Measurements from ENCODE around the gene POPDC3. TPM values are rescaled to one million over a fixed set of nuclear protein-coding genes. Genes with fewer than 3 reads are reported as not detected.

POPDC3 gene
- total RNA-seq, 1 experiment from 2014 or later, result 0.62 TPM

DNA sequence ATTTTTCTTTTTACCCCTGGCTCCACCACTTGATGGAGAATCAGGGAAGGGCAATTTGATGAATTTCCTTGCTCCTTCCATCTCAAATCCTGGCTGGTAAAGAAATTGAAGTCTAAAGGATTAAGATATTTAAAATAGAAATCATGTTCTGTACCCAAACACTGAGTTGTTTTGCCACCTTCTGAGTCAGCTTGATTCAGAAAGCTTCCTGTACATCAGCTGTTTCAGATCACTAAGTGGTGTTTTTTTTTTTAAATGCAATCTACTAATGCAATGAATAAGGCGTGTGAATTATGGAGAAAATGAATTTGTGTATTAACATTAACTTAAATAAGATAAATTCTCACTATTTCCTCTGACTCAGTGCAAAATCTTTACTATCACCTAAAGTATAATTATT, 11.5 kb upstream of the POPDC3 start:
- H3K36me3 ChIP-seq (ENCODE audit: insufficient read depth, low read length, poor library complexity, severe bottlenecking), result no peaks in the 10 kb centered on the region
- H3K27me3 ChIP-seq (replicated peaks; ENCODE audit: insufficient read depth, low read depth, low read length, poor library complexity), result no peaks in the 10 kb centered on the region
- no TSS peak for BruUV-seq (replicated peaks)
- H3K4me3 ChIP-seq (ENCODE audit: low read depth, low read length, poor library complexity, severe bottlenecking), result no peak overlapping the region
- TF ChIP-seq EZH2 (IDR thresholded peaks at IDR 0.05; ENCODE audit: borderline replicate concordance, low read depth, low read length, poor library complexity, severe bottlenecking), result no peak
- TF ChIP-seq, protein P1, sequence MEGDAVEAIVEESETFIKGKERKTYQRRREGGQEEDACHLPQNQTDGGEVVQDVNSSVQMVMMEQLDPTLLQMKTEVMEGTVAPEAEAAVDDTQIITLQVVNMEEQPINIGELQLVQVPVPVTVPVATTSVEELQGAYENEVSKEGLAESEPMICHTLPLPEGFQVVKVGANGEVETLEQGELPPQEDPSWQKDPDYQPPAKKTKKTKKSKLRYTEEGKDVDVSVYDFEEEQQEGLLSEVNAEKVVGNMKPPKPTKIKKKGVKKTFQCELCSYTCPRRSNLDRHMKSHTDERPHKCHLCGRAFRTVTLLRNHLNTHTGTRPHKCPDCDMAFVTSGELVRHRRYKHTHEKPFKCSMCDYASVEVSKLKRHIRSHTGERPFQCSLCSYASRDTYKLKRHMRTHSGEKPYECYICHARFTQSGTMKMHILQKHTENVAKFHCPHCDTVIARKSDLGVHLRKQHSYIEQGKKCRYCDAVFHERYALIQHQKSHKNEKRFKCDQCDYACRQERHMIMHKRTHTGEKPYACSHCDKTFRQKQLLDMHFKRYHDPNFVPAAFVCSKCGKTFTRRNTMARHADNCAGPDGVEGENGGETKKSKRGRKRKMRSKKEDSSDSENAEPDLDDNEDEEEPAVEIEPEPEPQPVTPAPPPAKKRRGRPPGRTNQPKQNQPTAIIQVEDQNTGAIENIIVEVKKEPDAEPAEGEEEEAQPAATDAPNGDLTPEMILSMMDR (conservative IDR thresholded peaks at IDR 0.05; ENCODE audit: low read depth, low read length), result no peak
- DNase-seq (ENCODE audit: low spot score), result no peak
- H3K4me1 ChIP-seq (ENCODE audit: insufficient read depth, low read length, poor library complexity, severe bottlenecking), result no peaks in the 10 kb centered on the region
- H3K9me3 ChIP-seq (ENCODE audit: low read depth, low read length, poor library complexity, severe bottlenecking), result no peaks in the 10 kb centered on the region
- intact Hi-C loops (cut with micrococcal nuclease; ENCODE audit: unreplicated experiment), result no loop called here
- ChIA-PET POLR2A (ENCODE audit: low non-redundant PET) (no interaction called here), CTCF (no interaction called here)
- no peak overlapping the region for H3K27ac ChIP-seq (ENCODE audit: low read depth, low read length, poor library complexity, severe bottlenecking)

DNA sequence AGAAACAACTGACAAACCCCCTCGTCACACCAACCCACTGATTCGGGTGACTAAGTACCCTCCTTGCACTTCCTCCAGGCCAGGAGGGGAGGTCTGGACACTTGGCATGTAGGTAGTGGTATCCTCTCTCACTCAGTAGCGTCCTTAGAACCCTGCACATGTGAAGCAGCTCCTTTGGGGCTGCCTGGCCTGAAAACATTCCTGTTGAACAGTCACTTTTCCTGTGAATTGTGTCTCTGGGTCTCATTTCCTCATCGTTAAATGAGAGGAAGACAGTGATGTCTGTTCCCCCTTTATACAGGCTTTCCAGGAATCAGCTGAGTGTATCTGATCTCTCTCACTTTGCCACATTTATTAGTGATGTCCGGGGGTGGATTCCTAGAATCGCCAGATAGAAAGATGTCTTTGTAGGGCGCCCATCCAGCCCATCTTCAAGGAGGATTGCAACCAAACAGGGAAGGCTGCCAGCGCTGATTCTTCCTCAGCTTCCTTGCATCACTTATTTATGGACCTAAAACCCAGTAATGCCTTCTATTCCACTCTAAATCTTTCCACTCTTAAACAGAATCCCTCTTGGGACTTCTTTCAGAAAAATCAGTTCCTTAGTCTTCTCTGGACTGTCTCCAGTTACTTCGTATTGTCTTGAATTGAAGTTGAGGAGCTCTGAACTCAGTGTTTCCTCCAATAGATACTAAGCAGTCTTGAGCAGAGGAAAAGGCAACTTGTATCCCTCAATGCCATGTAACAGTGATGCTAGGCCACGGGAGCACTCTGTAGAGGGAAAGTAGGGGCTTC, 9.4 kb upstream of the POPDC3 start:
- POLR2A ChIA-PET (ENCODE audit: low non-redundant PET), result no interaction called here
- intact Hi-C loops (cut with micrococcal nuclease; ENCODE audit: unreplicated experiment), result no loop called here

DNA sequence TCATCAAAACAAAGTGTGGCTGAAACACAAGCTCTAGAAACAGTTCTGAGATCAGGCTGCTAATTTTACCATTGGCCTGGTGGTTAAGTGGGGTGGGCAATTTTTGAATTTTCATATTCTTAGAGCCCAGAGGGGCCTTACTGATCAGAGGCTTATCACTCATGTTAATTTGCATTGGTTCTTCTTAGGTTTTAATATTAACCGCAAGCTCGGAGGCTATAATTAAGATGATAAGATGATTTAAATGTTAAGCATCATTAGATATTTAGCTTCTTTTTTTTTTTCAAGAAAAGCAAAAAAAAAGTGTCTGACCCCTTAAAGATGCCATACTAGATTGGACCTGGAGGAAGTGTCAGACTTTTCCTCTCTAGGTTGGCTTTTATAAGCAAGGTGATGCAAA, 8.4 kb upstream of the POPDC3 start:
- TF ChIP-seq, protein P1 (conservative IDR thresholded peaks at IDR 0.05; ENCODE audit: low read depth, low read length), result no peak
- TF ChIP-seq EZH2 (IDR thresholded peaks at IDR 0.05; ENCODE audit: borderline replicate concordance, low read depth, low read length, poor library complexity, severe bottlenecking), result no peak
- H3K4me3 ChIP-seq (ENCODE audit: low read depth, low read length, poor library complexity, severe bottlenecking), result no peak overlapping the region
- no peak for DNase-seq (ENCODE audit: low spot score)
- H3K36me3 ChIP-seq (ENCODE audit: insufficient read depth, low read length, poor library complexity, severe bottlenecking), result no peaks in the 10 kb centered on the region
- no peaks in the 10 kb centered on the region for H3K4me1 ChIP-seq (ENCODE audit: insufficient read depth, low read length, poor library complexity, severe bottlenecking)
- H3K9me3 ChIP-seq (ENCODE audit: low read depth, low read length, poor library complexity, severe bottlenecking), result no peaks in the 10 kb centered on the region
- intact Hi-C loops (cut with micrococcal nuclease; ENCODE audit: unreplicated experiment), result no loop called here
- no TSS peak for BruUV-seq (replicated peaks)
- CTCF ChIA-PET, result no interaction called here
- POLR2A ChIA-PET (ENCODE audit: low non-redundant PET), result no interaction called here
- no peak overlapping the region for H3K27ac ChIP-seq (ENCODE audit: low read depth, low read length, poor library complexity, severe bottlenecking)
- H3K27me3 ChIP-seq (replicated peaks; ENCODE audit: insufficient read depth, low read depth, low read length, poor library complexity), result no peaks in the 10 kb centered on the region

More for the DNA sequence above, 9.4 kb upstream of the POPDC3 start:
- no TSS peak for BruUV-seq (replicated peaks)
- H3K4me1 ChIP-seq (ENCODE audit: insufficient read depth, low read length, poor library complexity, severe bottlenecking), result no peaks in the 10 kb centered on the region
- H3K36me3 ChIP-seq (ENCODE audit: insufficient read depth, low read length, poor library complexity, severe bottlenecking), result no peaks in the 10 kb centered on the region
- DNase-seq (ENCODE audit: low spot score), result no peak
- CTCF ChIA-PET, result no interaction called here
- no peak overlapping the region for H3K4me3 ChIP-seq (ENCODE audit: low read depth, low read length, poor library complexity, severe bottlenecking)
- no peak for TF ChIP-seq EZH2 (IDR thresholded peaks at IDR 0.05; ENCODE audit: borderline replicate concordance, low read depth, low read length, poor library complexity, severe bottlenecking)
- TF ChIP-seq, protein P1 (conservative IDR thresholded peaks at IDR 0.05; ENCODE audit: low read depth, low read length), result no peak
- H3K27ac ChIP-seq (ENCODE audit: low read depth, low read length, poor library complexity, severe bottlenecking), result no peak overlapping the region
- no peaks in the 10 kb centered on the region for H3K27me3 ChIP-seq (replicated peaks; ENCODE audit: insufficient read depth, low read depth, low read length, poor library complexity)
- no peaks in the 10 kb centered on the region for H3K9me3 ChIP-seq (ENCODE audit: low read depth, low read length, poor library complexity, severe bottlenecking)
